HepG2 (cell line): ENCODE measurements around the gene CD302. TPM values are rescaled to one million over a fixed set of nuclear protein-coding genes. Genes with fewer than 3 reads are reported as not detected.

Experiments used
- ATAC-seq: fragments of 200-7000 bp; cut with Tn5 transposase; 3 replicates; pipeline ENCODE4 v1.9.1; 2020; ENCODE audit warnings: mild to moderate bottlenecking, moderate library complexity
- BruUV-seq: library from RNA; stranded (reverse); fragments of 400-500 nt; replicated peaks from 2 replicates; lab custom pipeline; 2021; lab: Mats Ljungman, UMichigan
- CTCF ChIA-PET: fragments of 300-600 bp; formaldehyde crosslinking; extraction: SDS; loops from one replicate; lab custom pipeline; 2021; ENCODE audit warnings: low total read pairs, inconsistent platforms, low intra/inter-chr PET ratio; lab: Yijun Ruan, JAX
- POLR2A ChIA-PET: fragments of 350-600 bp; sonication (Branson Sonifier 250); formaldehyde crosslinking; loops from one replicate; lab custom pipeline; 2020; ENCODE audit warnings: antibody characterized with exemption, inconsistent platforms; lab: Yijun Ruan, JAX
- DNase-seq: peaks from one replicate; pipeline ENCODE4 v3.0.0-alpha.2; 2015; ENCODE audit warnings: low spot score
- FAIRE-seq: peaks from 3 replicates; lab custom pipeline; 2011; peaks lifted over from hg19 to GRCh38; lab: Jason Lieb, UNC
- H2AFZ ChIP-seq: one replicate; pipeline ENCODE4 v1.6.1; 2011; ENCODE audit warnings: low read length, inconsistent platforms
- H3K27ac ChIP-seq: fragments of 300-600 bp; 3 replicates; pipeline ENCODE4 v1.8.0; 2011; ENCODE audit warnings: mixed run types, mild to moderate bottlenecking, mixed read lengths, low read length, inconsistent platforms; ENCODE audit not compliant: insufficient read depth; ENCODE audit errors: extremely low read length
- H3K27me3 ChIP-seq, 2 experiments: fragments of 200-600 bp in 1 of 2; 2 replicates in 1 of 2; 3 replicates in 1 of 2; pipeline versions ENCODE4 v1.6.0 to v1.8.0; 2011; ENCODE audit warnings: low read length in 2 of 2, mild to moderate bottlenecking in 2 of 2, moderate library complexity in 2 of 2, inconsistent platforms in 1 of 2; ENCODE audit not compliant: insufficient read depth in 2 of 2, control insufficient read depth in 1 of 2
- H3K36me3 ChIP-seq, 2 experiments: fragments of 200-600 bp in 1 of 2; replicated peaks in 1 of 2; 2 replicates in 1 of 2; 3 replicates in 1 of 2; pipeline versions ENCODE4 v1.5.1 to v1.8.0; 2011; ENCODE audit warnings: low read length in 2 of 2, inconsistent platforms in 1 of 2; ENCODE audit not compliant: insufficient read depth in 2 of 2, control insufficient read depth in 1 of 2
- H3K4me1 ChIP-seq: 2 replicates; pipeline ENCODE4 v1.5.1; 2012; ENCODE audit warnings: low read length, inconsistent platforms; ENCODE audit not compliant: insufficient read depth
- H3K4me2 ChIP-seq: 2 replicates; pipeline ENCODE4 v1.6.0; 2011; ENCODE audit warnings: low read depth, low read length, inconsistent platforms
- H3K4me3 ChIP-seq, 3 experiments: fragments of 200-600 bp in 1 of 3; sonication (generic), shearing (Covaris generic) in 1 of 3; replicated peaks in 1 of 3; 2 replicates each; pipeline ENCODE4 v1.5.1; 2011 to 2016; ENCODE audit warnings: low read length in 3 of 3, inconsistent platforms in 2 of 3, low read depth in 2 of 3, mild to moderate bottlenecking in 2 of 3, control low read depth in 1 of 3, mixed read lengths in 1 of 3; ENCODE audit not compliant: insufficient read depth in 1 of 3
- H3K79me2 ChIP-seq: one replicate; pipeline ENCODE4 v1.6.1; 2011; ENCODE audit warnings: low read length, inconsistent platforms; ENCODE audit not compliant: insufficient read depth
- H3K9ac ChIP-seq: 2 replicates; pipeline ENCODE4 v1.6.0; 2011; ENCODE audit warnings: mild to moderate bottlenecking, low read depth, low read length, inconsistent platforms; ENCODE audit not compliant: insufficient read depth
- H3K9me3 ChIP-seq: 2 replicates; pipeline ENCODE4 v1.5.1; 2012; ENCODE audit warnings: mild to moderate bottlenecking, low read length
- H4K20me1 ChIP-seq: 2 replicates; pipeline ENCODE4 v1.6.0; 2011; ENCODE audit warnings: inconsistent platforms, mild to moderate bottlenecking, low read length, moderate library complexity; ENCODE audit not compliant: insufficient read depth
- ATF7 ChIP-seq, 2 experiments: fragments of 450-650 bp in 1 of 2; sonication (generic) in 1 of 2; formaldehyde crosslinking in 1 of 2; IDR thresholded peaks; 2 replicates each; pipeline versions ENCODE4 v1.4.0 to v1.6.1; 2016 to 2020; ENCODE audit warnings: antibody characterized with exemption in 1 of 2, mild to moderate bottlenecking in 1 of 2, missing genetic modification reagents in 1 of 2
- CCAR2 ChIP-seq: fragments of 200-400 bp; formaldehyde crosslinking; optimal IDR thresholded peaks from 2 replicates; pipeline ENCODE3; 2018; ENCODE audit warnings: low read depth, mild to moderate bottlenecking, low read length, moderate library complexity
- KLF16 ChIP-seq, 2 experiments: sonication (generic) in 1 of 2; formaldehyde crosslinking in 1 of 2; IDR thresholded peaks; 2 replicates each; pipeline versions ENCODE4 v1.6.1 to v1.8.0; 2016 to 2023; ENCODE audit warnings: missing genetic modification reagents in 2 of 2, missing compliant biosample characterization in 1 of 2
- NR3C1 ChIP-seq: sonication (generic); formaldehyde crosslinking; IDR thresholded peaks from 2 replicates; pipeline ENCODE4 v1.4.0; 2020; ENCODE audit warnings: missing genetic modification reagents
- TBX2 ChIP-seq: sonication (generic); formaldehyde crosslinking; IDR thresholded peaks from 2 replicates; pipeline ENCODE4 v1.5.0; 2020; ENCODE audit warnings: missing genetic modification reagents, mild to moderate bottlenecking, borderline replicate concordance
- THYN1 ChIP-seq: sonication (generic); formaldehyde crosslinking; IDR thresholded peaks from 2 replicates; pipeline ENCODE4 v1.8.1; 2023; ENCODE audit warnings: low read depth, mild to moderate bottlenecking, moderate library complexity, missing genetic modification reagents, borderline replicate concordance
- ZNF235 ChIP-seq: sonication (generic); formaldehyde crosslinking; IDR thresholded peaks from 2 replicates; pipeline ENCODE4 v1.8.1; 2023; ENCODE audit warnings: mild to moderate bottlenecking, missing genetic modification reagents, borderline replicate concordance
- WGBS: methylation state at CpG from one replicate; pipeline ENCODE4 v1.1.6; 2017; ENCODE audit warnings: low lambda C conversion rate; 5-methylcytosine and 5-hydroxymethylcytosine counted together
- in situ Hi-C: cut with HindIII; loops from 2 replicates; pipeline ENCODE4 v1.10.0; 2017; ENCODE audit warnings: low pct_unique_long_range_greater_than_20kb; ENCODE audit not compliant: extremely low pct_ligation_motif_present
- intact Hi-C: fragments of 100-400 bp; cut with micrococcal nuclease; formaldehyde crosslinking; loops from one replicate; pipeline ENCODE4 v1.10.0; 2022; ENCODE audit not compliant: unreplicated experiment
- polyA plus RNA-seq, 8 experiments: library from polyadenylated mRNA; depleted of rRNA in 3 of 8; stranded (reverse) in 7 of 8; unstranded in 1 of 8; fragments of >200 nt; fragmentation: Illumina TruSeq in 4 of 8; extraction: Trizol in 4 of 8; gene quantifications; 2 replicates each; pipeline versions ENCODE4 v1.2.1 to v1.2.3, GENCODE V29; 2011 to 2016; ENCODE audit warnings: low read depth in 4 of 8, missing spikeins in 1 of 8, mixed read lengths in 1 of 8; ENCODE audit not compliant: insufficient read depth in 1 of 8
- total RNA-seq, 5 experiments: library from RNA; depleted of rRNA; stranded (reverse); fragments of >200 nt; fragmentation: Illumina TruSeq; extraction: Trizol; gene quantifications; 2 replicates each; pipeline ENCODE4 v1.2.3, GENCODE V29; 2016; ENCODE audit warnings: low read depth in 1 of 5
- TF ChIP-seq, protein P1 (sequence below): sonication (generic); formaldehyde crosslinking; IDR thresholded peaks from 2 replicates; pipeline ENCODE4 v1.8.1; 2023; ENCODE audit warnings: mild to moderate bottlenecking, inconsistent platforms, moderate library complexity, missing genetic modification reagents, borderline replicate concordance
- TF ChIP-seq, protein P2 (sequence below): sonication (generic); formaldehyde crosslinking; conservative IDR thresholded peaks from 2 replicates; pipeline ENCODE4 v1.4.0; 2020; ENCODE audit warnings: mild to moderate bottlenecking, missing genetic modification reagents, moderate library complexity
- TF ChIP-seq, protein P3 (sequence below): sonication (generic); formaldehyde crosslinking; IDR thresholded peaks from 2 replicates; pipeline ENCODE4 v1.4.0; 2020; ENCODE audit warnings: mild to moderate bottlenecking, missing genetic modification reagents, borderline replicate concordance
- TF ChIP-seq, protein P4 (sequence below): sonication (generic); formaldehyde crosslinking; IDR thresholded peaks from 2 replicates; pipeline ENCODE4 v1.5.0; 2020; ENCODE audit warnings: mild to moderate bottlenecking, missing genetic modification reagents

Gene CD302
- total and polyA plus RNA-seq, 2 of the 13 experiments (the other 11 are each of a cell fraction or from before 2014, with no cell fraction given): 8.0 to 15.6 TPM

DNA sequence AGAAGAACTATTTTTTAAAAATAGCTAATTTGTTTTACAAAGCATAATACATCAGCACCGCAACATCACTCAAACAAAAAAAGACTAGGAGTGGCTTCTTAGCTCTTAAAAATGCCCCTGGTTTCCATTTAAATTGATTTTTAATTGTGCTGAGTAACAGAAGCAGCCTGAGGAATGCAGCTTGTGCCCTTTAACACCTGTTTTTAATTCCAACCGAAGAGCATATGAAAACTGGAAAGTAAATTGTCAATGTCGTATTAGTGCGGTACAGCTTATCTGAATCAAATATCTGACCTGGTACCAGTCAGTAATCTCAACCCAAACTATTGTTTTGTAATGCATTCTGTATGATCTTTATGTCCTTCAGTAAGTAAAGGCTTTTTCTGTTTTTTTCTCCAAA is 13.2 kb upstream of the CD302 start:
- FAIRE-seq (no peak), ATAC-seq (no peak), DNase-seq (no peak)
- no peak overlapping the region for H3K4me3 ChIP-seq
- H3K36me3 ChIP-seq: no peaks in the 10 kb centered on the region
- no peak overlapping the region for H3K4me2 ChIP-seq
- H4K20me1 ChIP-seq: no peaks in the 10 kb centered on the region
- no peaks in the 10 kb centered on the region for H3K9me3 ChIP-seq
- ChIA-PET CTCF (no interaction called here), POLR2A (no interaction called here)
- no peaks in the 10 kb centered on the region for H3K4me1 ChIP-seq
- no peak overlapping the region for H2AFZ ChIP-seq
- H3K9ac ChIP-seq: no peak overlapping the region
- no peak overlapping the region for H3K27ac ChIP-seq
- H3K27me3 ChIP-seq: no peaks in the 10 kb centered on the region; a peak in 1 of 5 replicates
- 78% methylated on average over 4 of the region's 4 CpGs for WGBS
- BruUV-seq: no TSS peak
- intact Hi-C loops (no loop called here), in situ Hi-C loops (no loop called here)
- no peaks in the 10 kb centered on the region for H3K79me2 ChIP-seq
- TF ChIP-seq, protein P1, sequence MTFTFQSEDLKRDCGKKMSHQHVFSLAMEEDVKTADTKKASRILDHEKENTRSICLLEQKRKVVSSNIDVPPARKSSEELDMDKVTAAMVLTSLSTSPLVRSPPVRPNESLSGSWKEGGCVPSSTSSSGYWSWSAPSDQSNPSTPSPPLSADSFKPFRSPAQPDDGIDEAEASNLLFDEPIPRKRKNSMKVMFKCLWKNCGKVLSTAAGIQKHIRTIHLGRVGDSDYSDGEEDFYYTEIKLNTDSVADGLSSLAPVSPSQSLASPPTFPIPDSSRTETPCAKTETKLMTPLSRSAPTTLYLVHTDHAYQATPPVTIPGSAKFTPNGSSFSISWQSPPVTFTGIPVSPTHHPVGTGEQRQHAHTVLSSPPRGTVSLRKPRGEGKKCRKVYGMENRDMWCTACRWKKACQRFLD: no peak
- TF ChIP-seq ATF7 (IDR thresholded peaks at IDR 0.05) (no peak), ATF7 (CRISPR knock-in tag; IDR thresholded peaks at IDR 0.05) (no peak), TBX2 (CRISPR knock-in tag) (no peak), NR3C1 (no peak), THYN1 (CRISPR knock-in tag) (no peak), ZNF235 (no peak), KLF16 (CRISPR knock-in tag; IDR thresholded peaks at IDR 0.05) (no peak), CCAR2 (no peak)
- TF ChIP-seq, protein P2, sequence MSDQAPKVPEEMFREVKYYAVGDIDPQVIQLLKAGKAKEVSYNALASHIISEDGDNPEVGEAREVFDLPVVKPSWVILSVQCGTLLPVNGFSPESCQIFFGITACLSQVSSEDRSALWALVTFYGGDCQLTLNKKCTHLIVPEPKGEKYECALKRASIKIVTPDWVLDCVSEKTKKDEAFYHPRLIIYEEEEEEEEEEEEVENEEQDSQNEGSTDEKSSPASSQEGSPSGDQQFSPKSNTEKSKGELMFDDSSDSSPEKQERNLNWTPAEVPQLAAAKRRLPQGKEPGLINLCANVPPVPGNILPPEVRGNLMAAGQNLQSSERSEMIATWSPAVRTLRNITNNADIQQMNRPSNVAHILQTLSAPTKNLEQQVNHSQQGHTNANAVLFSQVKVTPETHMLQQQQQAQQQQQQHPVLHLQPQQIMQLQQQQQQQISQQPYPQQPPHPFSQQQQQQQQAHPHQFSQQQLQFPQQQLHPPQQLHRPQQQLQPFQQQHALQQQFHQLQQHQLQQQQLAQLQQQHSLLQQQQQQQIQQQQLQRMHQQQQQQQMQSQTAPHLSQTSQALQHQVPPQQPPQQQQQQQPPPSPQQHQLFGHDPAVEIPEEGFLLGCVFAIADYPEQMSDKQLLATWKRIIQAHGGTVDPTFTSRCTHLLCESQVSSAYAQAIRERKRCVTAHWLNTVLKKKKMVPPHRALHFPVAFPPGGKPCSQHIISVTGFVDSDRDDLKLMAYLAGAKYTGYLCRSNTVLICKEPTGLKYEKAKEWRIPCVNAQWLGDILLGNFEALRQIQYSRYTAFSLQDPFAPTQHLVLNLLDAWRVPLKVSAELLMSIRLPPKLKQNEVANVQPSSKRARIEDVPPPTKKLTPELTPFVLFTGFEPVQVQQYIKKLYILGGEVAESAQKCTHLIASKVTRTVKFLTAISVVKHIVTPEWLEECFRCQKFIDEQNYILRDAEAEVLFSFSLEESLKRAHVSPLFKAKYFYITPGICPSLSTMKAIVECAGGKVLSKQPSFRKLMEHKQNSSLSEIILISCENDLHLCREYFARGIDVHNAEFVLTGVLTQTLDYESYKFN (CRISPR knock-in tag): no peak
- TF ChIP-seq, protein P3, sequence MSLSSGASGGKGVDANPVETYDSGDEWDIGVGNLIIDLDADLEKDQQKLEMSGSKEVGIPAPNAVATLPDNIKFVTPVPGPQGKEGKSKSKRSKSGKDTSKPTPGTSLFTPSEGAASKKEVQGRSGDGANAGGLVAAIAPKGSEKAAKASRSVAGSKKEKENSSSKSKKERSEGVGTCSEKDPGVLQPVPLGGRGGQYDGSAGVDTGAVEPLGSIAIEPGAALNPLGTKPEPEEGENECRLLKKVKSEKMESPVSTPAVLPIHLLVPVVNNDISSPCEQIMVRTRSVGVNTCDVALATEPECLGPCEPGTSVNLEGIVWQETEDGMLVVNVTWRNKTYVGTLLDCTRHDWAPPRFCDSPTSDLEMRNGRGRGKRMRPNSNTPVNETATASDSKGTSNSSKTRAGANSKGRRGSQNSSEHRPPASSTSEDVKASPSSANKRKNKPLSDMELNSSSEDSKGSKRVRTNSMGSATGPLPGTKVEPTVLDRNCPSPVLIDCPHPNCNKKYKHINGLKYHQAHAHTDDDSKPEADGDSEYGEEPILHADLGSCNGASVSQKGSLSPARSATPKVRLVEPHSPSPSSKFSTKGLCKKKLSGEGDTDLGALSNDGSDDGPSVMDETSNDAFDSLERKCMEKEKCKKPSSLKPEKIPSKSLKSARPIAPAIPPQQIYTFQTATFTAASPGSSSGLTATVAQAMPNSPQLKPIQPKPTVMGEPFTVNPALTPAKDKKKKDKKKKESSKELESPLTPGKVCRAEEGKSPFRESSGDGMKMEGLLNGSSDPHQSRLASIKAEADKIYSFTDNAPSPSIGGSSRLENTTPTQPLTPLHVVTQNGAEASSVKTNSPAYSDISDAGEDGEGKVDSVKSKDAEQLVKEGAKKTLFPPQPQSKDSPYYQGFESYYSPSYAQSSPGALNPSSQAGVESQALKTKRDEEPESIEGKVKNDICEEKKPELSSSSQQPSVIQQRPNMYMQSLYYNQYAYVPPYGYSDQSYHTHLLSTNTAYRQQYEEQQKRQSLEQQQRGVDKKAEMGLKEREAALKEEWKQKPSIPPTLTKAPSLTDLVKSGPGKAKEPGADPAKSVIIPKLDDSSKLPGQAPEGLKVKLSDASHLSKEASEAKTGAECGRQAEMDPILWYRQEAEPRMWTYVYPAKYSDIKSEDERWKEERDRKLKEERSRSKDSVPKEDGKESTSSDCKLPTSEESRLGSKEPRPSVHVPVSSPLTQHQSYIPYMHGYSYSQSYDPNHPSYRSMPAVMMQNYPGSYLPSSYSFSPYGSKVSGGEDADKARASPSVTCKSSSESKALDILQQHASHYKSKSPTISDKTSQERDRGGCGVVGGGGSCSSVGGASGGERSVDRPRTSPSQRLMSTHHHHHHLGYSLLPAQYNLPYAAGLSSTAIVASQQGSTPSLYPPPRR (CRISPR knock-in tag): no peak
- TF ChIP-seq, protein P4, sequence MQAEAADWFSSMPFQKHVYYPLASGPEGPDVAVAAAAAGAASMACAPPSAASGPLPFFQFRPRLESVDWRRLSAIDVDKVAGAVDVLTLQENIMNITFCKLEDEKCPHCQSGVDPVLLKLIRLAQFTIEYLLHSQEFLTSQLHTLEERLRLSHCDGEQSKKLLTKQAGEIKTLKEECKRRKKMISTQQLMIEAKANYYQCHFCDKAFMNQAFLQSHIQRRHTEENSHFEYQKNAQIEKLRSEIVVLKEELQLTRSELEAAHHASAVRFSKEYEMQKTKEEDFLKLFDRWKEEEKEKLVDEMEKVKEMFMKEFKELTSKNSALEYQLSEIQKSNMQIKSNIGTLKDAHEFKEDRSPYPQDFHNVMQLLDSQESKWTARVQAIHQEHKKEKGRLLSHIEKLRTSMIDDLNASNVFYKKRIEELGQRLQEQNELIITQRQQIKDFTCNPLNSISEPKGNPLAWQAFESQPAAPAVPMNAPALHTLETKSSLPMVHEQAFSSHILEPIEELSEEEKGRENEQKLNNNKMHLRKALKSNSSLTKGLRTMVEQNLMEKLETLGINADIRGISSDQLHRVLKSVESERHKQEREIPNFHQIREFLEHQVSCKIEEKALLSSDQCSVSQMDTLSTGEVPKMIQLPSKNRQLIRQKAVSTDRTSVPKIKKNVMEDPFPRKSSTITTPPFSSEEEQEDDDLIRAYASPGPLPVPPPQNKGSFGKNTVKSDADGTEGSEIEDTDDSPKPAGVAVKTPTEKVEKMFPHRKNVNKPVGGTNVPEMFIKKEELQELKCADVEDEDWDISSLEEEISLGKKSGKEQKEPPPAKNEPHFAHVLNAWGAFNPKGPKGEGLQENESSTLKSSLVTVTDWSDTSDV: no peak
